ENCODE data around the gene STAU1. TPM values are rescaled to one million over a fixed set of nuclear protein-coding genes. Genes with fewer than 3 reads are reported as not detected.

The STAU1 gene, protein sequence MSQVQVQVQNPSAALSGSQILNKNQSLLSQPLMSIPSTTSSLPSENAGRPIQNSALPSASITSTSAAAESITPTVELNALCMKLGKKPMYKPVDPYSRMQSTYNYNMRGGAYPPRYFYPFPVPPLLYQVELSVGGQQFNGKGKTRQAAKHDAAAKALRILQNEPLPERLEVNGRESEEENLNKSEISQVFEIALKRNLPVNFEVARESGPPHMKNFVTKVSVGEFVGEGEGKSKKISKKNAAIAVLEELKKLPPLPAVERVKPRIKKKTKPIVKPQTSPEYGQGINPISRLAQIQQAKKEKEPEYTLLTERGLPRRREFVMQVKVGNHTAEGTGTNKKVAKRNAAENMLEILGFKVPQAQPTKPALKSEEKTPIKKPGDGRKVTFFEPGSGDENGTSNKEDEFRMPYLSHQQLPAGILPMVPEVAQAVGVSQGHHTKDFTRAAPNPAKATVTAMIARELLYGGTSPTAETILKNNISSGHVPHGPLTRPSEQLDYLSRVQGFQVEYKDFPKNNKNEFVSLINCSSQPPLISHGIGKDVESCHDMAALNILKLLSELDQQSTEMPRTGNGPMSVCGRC
- 10 to 100 TPM; 53.7 to 96.6 (median 70.4) TPM for total RNA-seq
- long read RNA-seq, partial matches to known transcripts, result 12 of 22 reads
- long read RNA-seq, other reads (novel, unspliced or antisense), result 4 of 22 reads

DNA sequence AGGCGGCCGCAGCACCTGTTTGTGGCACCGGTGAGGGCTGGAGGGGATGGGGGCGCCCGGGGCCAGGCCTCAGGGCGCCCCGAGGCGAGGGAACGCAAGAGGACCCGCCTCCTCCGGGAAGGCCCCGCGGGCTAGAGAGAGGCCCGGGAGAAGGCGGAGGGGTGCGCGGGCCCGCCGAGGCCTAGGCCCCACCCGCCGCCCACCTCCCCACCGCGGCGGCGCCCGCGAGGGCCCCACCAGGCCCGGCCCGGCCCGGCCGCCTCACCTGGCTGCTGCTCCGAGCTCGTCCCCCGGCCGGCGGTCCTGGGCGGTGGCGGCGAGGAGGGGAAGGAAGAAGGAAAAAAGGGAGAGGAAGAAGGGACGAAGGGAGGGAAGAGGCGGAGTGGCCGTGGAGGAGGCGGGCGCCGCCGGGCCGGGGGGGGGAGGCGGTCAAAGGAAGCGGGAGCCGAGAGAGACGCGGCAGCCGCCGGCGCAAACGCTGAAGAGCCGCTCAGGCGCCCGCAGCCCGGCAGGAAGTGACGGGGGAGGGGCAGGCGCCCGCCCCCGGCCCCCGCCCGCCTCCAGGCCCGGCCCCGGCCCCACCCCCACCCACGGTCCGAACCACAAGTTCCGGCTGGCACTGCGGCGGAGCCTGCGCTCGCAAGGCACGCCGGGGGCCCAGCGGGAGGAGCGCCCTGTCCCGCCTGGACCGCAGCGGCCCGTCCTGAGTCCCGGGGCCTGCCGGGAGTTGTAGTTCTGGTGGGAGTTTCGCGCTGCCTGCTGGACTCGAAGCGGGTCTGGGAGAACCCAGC lies at the start of gene STAU1:
TSS of gene STAU1 (minus strand) at position 484 of the 791 bp plus-strand sequence. CDS start 22,133 bp downstream, outside the sequence.
- peak; percentile 89 to 98 (median 93) for ATAC-seq
- Histone ChIP-seq H3K27me3 (no peaks in the 10 kb centered on the region), H3K4me1 (peaks cover 0 to 22% (median 8%) of the 10 kb centered on the region in 4 donors), H3K4me3 (peak within 1 kb of the TSS; percentile 75 to 90 (median 81)), H3K9me3 (no peaks in the 10 kb centered on the region), H3K36me3 (no peaks in the 10 kb centered on the region), H3K27ac (peak within 1 kb of the TSS; percentile 84 to 89 (median 86))
- intact Hi-C loops (cut with DNase I), result no loop called here
- TF ChIP-seq, protein P1, sequence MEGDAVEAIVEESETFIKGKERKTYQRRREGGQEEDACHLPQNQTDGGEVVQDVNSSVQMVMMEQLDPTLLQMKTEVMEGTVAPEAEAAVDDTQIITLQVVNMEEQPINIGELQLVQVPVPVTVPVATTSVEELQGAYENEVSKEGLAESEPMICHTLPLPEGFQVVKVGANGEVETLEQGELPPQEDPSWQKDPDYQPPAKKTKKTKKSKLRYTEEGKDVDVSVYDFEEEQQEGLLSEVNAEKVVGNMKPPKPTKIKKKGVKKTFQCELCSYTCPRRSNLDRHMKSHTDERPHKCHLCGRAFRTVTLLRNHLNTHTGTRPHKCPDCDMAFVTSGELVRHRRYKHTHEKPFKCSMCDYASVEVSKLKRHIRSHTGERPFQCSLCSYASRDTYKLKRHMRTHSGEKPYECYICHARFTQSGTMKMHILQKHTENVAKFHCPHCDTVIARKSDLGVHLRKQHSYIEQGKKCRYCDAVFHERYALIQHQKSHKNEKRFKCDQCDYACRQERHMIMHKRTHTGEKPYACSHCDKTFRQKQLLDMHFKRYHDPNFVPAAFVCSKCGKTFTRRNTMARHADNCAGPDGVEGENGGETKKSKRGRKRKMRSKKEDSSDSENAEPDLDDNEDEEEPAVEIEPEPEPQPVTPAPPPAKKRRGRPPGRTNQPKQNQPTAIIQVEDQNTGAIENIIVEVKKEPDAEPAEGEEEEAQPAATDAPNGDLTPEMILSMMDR (IDR thresholded peaks at IDR 0.05), result no peak
- peak; percentile 85 for TF ChIP-seq POLR2A (IDR thresholded peaks at IDR 0.05)
- peak; percentile 98 for DNase-seq
- 0% methylated on average over 22 of the region's 89 CpGs for WGBS (ENCODE audit: insufficient coverage, low coverage, low lambda C conversion rate, missing lambda C conversion rate)

DNA sequence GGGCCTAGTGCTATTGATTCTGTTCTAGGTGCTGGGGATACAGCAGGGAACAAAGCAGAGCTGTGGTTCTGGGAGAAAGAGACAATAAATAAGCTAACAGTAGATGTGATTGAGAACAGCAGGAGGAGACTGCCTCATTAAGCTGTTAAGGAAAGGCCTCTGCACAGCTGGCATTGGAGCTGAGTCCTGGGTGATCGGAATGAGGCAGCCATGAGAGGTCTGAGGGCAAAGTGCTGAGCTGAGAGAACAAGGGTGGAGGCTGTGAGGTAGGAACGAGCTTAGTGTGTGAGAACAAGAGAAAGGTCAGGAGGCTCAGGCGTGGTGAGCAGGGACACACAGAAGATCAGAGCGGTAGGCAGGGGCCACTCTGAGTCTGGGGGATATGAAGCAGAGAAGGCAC lies 49.4 kb upstream of the STAU1 start:
- Histone ChIP-seq H3K27ac (no peak overlapping the region), H3K27me3 (no peaks in the 10 kb centered on the region), H3K36me3 (peaks cover 0 to 87% (median 45%) of the 10 kb centered on the region in 4 donors), H3K9me3 (no peaks in the 10 kb centered on the region), H3K4me3 (no peak overlapping the region), H3K4me1 (no peaks in the 10 kb centered on the region)
- no peak for DNase-seq
- intact Hi-C loops (cut with DNase I), result no loop called here
- TF ChIP-seq, protein P1 (IDR thresholded peaks at IDR 0.05), result no peak
- no peak for TF ChIP-seq POLR2A (IDR thresholded peaks at IDR 0.05)
- ATAC-seq, result no peak
- 73% methylated on average over 3 of the region's 4 CpGs for WGBS (ENCODE audit: insufficient coverage, low coverage, low lambda C conversion rate, missing lambda C conversion rate)

DNA sequence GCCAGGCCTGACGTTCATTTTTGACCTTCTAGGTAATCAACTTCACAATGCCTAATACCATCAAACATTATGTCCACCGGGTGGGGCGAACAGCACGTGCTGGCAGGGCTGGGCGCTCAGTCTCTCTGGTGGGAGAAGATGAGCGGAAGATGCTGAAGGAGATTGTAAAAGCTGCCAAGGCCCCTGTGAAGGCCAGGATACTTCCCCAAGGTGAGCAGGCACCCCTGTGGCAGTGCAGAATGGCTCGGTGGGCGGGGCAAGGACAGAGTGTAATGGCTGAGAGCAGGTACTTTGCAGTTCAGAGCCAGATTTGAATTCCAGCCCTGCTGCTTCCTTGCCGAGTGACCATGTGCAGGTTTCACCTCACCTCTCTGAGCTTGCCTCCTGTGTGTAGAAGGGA lies 48.2 kb upstream of the STAU1 start:
- H3K9me3 ChIP-seq, result no peaks in the 10 kb centered on the region
- WGBS (ENCODE audit: insufficient coverage, low coverage, low lambda C conversion rate, missing lambda C conversion rate), result 84% methylated on average over 6 of the region's 9 CpGs
- H3K27ac ChIP-seq, result no peak overlapping the region
- H3K36me3 ChIP-seq, result peaks cover 0 to 87% (median 44%) of the 10 kb centered on the region in 4 donors
- ATAC-seq, result no peak
- intact Hi-C loops (cut with DNase I), result no loop called here
- H3K4me3 ChIP-seq, result no peak overlapping the region
- no peaks in the 10 kb centered on the region for H3K27me3 ChIP-seq
- H3K4me1 ChIP-seq, result no peaks in the 10 kb centered on the region
- TF ChIP-seq, protein P1 (IDR thresholded peaks at IDR 0.05), result no peak
- TF ChIP-seq POLR2A (IDR thresholded peaks at IDR 0.05), result no peak
- no peak for DNase-seq

DNA sequence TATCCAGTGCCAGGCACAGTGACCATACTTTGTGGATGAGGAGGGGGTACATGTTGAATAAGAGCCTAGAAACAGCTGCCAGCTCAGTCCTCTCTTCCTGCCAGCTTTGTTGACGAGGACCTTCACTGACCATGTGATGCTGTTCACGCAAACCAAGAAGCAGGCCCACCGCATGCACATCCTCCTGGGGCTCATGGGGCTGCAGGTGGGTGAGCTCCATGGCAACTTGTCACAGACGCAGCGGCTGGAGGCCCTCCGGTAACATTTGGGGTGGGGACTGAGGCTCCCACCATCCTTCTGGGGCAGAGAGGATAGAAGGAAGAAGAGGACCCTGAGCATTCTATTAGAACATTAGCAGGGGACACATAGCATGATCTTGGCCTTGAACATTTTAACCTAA lies 46.7 kb upstream of the STAU1 start:
- Histone ChIP-seq H3K27me3 (no peaks in the 10 kb centered on the region), H3K27ac (no peak overlapping the region), H3K9me3 (no peaks in the 10 kb centered on the region), H3K4me3 (no peak overlapping the region), H3K4me1 (no peaks in the 10 kb centered on the region), H3K36me3 (peaks cover 0 to 91% (median 47%) of the 10 kb centered on the region in 4 donors)
- intact Hi-C loops (cut with DNase I), result no loop called here
- no peak for DNase-seq
- TF ChIP-seq, protein P1 (IDR thresholded peaks at IDR 0.05), result no peak
- no peak for TF ChIP-seq POLR2A (IDR thresholded peaks at IDR 0.05)
- no peak for ATAC-seq
- 96% methylated on average over 5 of the region's 6 CpGs for WGBS (ENCODE audit: insufficient coverage, low coverage, low lambda C conversion rate, missing lambda C conversion rate)
